NCI-H1048 (cell line): Measurements from ENCODE around the gene MFSD6L.
A peak's percentile ranks its signal among the peaks of the same experiment; 100 is the strongest.

Experiments used
- DNase-seq: peaks from one replicate; lab custom pipeline; 2025; lab: John Stamatoyannopoulos, UW

MFSD6L gene

DNA sequence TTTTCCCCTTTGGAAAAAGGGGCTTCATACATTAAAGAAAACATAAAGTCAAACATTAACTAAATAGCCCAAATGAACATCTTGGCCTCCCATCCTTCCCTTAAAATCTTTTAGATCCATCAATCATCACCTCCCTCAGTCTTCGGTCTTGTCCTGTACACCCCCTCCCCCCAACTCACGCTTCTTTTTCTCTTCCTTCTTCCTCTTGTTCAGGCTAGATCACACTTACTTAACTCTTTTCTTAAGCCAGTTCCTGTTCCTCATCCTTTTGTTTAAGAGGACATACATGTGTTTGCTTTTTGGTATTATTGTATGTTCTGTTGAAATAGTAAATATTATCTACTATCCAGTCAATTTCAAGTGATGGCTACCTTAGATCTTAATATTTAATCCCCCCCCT lies 5.5 kb downstream of the MFSD6L start:
- no peak for DNase-seq

DNA sequence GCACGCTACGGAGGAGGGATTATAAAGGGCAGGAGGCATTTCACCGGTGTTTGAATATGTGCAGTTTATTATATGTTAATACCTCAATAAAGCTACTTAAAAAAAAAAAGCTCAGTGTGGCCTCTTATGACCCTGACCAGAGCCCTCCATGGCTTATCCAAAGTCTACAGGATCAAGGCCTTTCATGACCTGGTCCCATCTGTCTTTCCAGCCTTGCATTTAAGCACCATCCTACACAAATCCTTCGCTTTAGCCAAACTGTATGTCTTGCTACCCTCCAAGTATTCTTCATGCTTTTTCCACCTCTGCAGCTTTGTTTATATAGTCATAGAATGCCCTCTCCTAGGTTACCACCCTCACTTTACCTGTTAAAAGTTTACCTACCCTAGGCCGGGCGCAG lies 6.5 kb downstream of the MFSD6L start:
- no peak for DNase-seq

- no peak for DNase-seq
Observed at GRCh38 chr17:8791910-8792270, 7.3 kb downstream of the MFSD6L start.

DNA sequence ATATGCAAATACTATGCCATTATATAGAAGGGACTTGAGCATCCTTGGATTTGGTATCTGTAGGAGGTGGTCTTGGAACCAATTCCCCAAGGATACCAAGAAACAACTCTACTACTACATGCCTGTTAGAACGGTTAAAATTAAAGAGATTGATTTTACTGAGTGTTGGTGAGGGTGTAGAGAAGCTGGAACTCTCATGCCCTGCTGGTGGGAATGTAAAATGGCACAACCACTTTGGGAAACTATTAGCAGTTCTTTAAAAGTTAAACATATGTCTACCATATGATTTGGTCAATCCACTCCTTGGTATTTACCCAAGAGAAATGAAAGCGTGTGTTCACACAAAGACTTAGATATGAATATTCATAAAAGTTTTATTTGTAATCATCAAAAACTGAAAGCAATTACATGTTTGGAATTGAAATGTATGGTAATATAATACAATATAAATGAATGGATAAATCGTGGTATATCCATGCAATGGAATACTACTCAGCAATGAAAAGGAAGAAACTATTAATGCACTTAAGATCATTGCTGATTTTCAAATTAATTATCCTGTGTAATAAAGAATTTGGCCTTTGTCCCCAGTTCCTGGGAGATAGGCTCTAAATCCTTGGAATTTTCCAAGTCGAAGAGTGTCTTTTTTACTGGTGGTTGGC lies 7.8 kb downstream of the MFSD6L start:
- DNase-seq = no peak

GRCh38 chr17:8789743-8790142 lies 9.4 kb downstream of the MFSD6L start:
- no peak for DNase-seq

GRCh38 chr17:8788998-8789397 lies 10.2 kb downstream of the MFSD6L start:
- DNase-seq = no peak

DNA sequence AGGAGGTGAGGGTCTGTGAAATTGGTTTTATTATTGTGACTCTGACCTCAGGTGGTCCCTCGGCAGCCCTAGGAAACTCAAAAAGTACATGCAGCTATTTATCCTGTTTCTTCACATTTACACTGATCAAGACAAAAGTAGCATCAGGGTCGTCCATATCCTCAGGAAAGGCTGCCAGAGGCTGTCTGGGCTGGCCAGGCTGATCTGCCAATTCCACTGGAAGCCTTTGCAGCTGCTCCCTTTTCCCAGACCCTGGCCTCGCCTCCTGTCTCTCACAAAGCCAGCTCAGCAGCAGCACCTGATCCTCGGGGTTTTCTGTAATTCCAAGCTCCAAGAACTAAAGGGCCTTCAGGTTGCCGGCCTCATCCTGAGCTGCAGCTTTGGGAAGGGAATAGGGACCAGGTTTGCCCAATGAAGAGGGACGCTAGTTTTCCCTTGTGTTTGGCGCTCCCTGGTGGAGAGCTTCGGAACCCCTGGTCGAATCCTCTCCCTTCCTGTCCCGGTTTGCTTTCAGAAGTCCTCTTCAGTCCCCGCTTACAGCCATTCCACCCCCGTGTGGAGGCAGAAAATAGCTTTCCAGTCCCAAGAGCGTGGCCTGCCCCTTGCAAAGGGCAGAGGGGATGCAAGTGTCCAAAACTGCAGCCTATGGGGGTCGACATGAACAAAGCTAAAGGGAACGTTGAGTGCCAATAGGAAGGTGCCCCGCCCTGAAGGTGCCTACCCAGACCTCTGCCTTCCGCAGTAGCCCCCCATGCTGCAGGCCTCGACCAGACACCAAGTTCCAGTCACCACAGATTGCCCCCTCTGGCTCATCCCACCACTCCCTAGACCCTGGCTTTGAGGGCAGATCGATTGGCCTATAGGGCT lies 13.4 kb downstream of the MFSD6L start:
- DNase-seq = peak; percentile 60

GRCh38 chr17:8782176-8782575 lies 17.0 kb downstream of the MFSD6L start:
- DNase-seq = no peak

DNA sequence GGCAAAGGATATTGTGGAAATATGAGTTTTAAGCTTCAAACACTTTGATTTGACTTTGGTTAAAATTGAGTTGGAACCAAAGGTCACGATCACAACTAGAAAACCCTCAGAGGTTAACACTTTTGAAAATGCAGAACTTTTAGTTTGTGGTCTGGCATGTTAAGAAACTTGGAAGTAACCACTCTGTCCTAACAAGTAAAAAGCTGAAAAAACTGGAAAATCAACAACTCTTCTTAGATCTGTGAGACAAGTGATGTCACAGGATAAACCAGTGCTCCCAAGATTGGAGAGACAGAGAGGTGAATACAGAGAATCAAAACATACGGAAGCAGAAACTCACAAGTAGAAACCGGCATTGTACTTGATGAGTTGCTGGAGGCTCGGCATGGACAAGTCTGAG lies 17.4 kb downstream of the MFSD6L start:
- no peak for DNase-seq

DNA sequence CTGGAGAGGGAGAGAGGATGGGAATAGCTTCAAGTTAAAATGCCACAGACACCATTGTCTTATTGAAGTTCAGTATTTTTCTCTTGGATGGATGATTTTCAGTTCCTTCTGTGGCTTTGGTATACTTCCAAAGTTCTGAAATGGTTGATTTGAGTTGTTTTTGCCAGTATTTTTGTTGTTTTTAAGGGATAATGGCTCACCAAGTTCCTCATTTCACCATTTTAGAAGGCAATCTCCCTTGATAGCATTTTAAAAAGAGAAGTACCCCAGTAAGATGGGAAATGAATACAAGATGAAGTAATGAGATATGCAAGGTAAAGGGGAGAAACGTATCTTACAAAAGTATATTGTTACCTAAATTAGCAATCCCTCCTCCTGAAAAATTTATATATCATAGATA lies 22.3 kb downstream of the MFSD6L start:
- no peak for DNase-seq

GRCh38 chr17:8776248-8776647 lies 22.9 kb downstream of the MFSD6L start:
- no peak for DNase-seq

- DNase-seq = no peak
Observed at GRCh38 chr17:8766731-8767130, 32.4 kb downstream of the MFSD6L start.

GRCh38 chr17:8762012-8762411 lies 37.2 kb downstream of the MFSD6L start:
- no peak for DNase-seq

DNA sequence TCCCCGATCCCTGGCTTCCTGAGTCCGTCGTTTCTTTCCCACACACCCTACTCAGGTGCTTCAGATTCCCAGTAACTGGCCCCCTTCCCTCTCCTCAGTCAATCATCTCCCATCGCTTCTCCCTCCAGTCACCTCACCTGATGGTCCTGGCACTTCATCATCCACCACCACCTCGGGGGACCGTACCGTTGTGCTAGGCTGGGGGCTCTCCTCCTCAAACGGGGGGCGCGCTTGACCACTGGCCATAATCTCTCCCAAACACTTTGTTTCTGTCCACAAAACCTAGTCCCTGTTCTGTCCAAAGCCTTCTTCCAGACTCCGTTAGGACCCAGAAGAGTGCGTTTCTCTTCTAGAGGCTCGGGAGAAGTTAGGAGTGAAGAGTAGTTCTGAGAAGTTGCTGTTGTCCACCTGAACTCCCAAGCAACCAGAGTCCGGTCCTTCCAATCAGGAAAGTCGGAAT lies 41.0 kb downstream of the MFSD6L start, which contains the start of gene SPDYE4:
Gene SPDYE4, minus strand, starts transcription at position 410 of the 460 bp plus-strand sequence. Its CDS starts 164 bp downstream, at position 246.
- DNase-seq = no peak

- no peak for DNase-seq
Observed at GRCh38 chr17:8757189-8757588, 42.0 kb downstream of the MFSD6L start.

DNA sequence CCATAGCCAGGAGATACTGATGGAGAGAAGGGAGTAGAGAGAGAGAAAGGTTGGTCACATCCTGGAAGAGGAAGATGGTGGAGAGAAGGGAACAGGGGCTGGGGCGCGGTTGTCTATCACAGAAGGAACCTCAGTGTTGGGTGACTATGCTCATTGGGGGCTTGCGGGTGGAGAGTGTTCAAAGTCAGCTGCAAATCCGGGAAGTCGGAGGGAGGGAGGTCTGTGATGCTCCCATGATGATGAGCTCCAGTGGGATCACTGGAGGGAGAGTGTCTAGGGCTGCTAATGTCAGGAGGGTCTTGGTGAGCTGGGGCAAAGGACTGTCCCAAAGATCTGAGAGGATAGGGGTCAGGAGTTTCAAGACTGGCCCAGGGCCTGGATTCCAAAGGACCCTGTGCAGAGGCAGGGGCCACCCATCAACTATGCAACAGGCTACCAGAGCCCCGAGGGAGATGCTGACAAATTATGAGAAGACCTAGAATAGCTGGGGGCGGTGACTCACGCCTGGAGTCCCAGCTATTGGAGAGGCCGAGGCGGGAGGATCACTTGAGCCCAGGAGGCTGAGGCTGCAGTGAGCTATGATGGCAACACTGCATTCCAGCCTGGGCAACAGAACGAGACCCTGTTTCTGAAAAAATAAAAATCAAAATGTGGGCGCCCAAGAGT lies 43.4 kb downstream of the MFSD6L start:
- no peak for DNase-seq

DNA sequence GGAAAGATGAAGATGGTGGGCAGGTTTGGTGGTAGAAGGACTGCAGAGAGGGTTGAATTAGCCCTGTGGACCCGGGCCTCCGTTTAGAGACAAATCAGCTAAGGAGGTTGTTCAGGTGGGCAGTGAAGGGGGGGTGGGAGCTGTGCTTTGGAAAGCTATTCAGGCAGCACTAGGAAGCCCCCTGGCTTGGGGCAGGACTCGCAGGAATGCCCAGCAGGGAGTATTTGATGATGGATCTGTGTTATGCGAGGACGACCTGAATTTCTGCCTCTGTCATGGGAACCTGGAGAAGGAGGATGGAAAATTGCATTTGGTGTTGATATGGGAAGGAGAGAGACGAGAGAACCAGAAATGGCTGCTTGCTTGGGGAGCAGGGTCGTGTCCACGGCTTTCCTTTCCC lies 44.3 kb downstream of the MFSD6L start:
- DNase-seq = no peak

GRCh38 chr17:8753976-8754440 lies 45.2 kb downstream of the MFSD6L start:
- no peak for DNase-seq

- no peak for DNase-seq
Observed at GRCh38 chr17:8753136-8753975, 45.8 kb downstream of the MFSD6L start.

GRCh38 chr17:8749616-8750015 lies 49.5 kb downstream of the MFSD6L start:
- DNase-seq = no peak

DNA sequence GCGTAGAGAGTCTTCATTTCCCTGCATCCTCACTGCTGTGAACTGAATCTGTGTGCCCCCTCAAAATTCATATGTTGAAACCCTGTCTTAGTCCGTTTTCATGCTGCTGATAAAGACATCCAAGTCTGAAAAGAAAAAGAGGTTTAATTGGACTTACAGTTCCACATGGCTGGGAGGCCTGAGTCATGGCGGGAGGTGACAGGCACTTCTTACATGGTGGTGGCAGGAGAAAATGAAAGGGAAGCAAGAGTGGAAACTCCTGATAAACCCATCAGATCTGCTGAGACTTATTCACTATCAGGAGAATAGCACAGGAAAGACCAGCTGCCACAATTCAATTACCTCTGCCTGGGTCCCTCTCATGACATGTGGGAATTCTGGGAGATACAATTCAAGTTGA lies 51.4 kb downstream of the MFSD6L start:
- DNase-seq = no peak
